Smooth muscle cell of the brain vasculature (primary cell): ENCODE data around the gene BDKRB1.
A peak's percentile ranks its signal among the peaks of the same experiment; 100 is the strongest.

Source experiments
- DNase-seq: peaks from one replicate; pipeline ENCODE4 v3.0.0-alpha.2; 2012; ENCODE audit warnings: low read depth, low spot score

The BDKRB1 gene

GRCh38 chr14:96261053-96261452 lies 5.0 kb downstream of the BDKRB1 start:
- DNase-seq: no peak

- DNase-seq: no peak
Observed at GRCh38 chr14:96261772-96262655, 6.0 kb downstream of the BDKRB1 start.

GRCh38 chr14:96263347-96264199 lies 7.6 kb downstream of the BDKRB1 start:
- no peak for DNase-seq

- DNase-seq: no peak
Observed at GRCh38 chr14:96264200-96264553, 8.2 kb downstream of the BDKRB1 start.

- no peak for DNase-seq
Observed at GRCh38 chr14:96264853-96265252, 8.8 kb downstream of the BDKRB1 start.

GRCh38 chr14:96265383-96266095 lies 9.5 kb downstream of the BDKRB1 start:
- DNase-seq: no peak

- DNase-seq: peak; percentile 55
Observed at GRCh38 chr14:96267336-96267735, 11.3 kb downstream of the BDKRB1 start.

GRCh38 chr14:96267916-96268315 lies 11.9 kb downstream of the BDKRB1 start:
- DNase-seq: no peak

- DNase-seq: peak; percentile 40
Observed at GRCh38 chr14:96268431-96269358, 12.7 kb downstream of the BDKRB1 start.

- DNase-seq: no peak
Observed at GRCh38 chr14:96269359-96269710, 13.3 kb downstream of the BDKRB1 start.

- no peak for DNase-seq
Observed at GRCh38 chr14:96270565-96271420, 14.8 kb downstream of the BDKRB1 start.

GRCh38 chr14:96271421-96271762 lies 15.4 kb downstream of the BDKRB1 start:
- no peak for DNase-seq

GRCh38 chr14:96272777-96273473 lies 16.9 kb downstream of the BDKRB1 start:
- no peak for DNase-seq

GRCh38 chr14:96273629-96274028 lies 17.6 kb downstream of the BDKRB1 start:
- no peak for DNase-seq

- no peak for DNase-seq
Observed at GRCh38 chr14:96274122-96274521, 18.1 kb downstream of the BDKRB1 start.

- DNase-seq: no peak
Observed at GRCh38 chr14:96274543-96274942, 18.5 kb downstream of the BDKRB1 start.

- peak; percentile 57 for DNase-seq
Observed at GRCh38 chr14:96275177-96276112, 19.4 kb downstream of the BDKRB1 start.

GRCh38 chr14:96277890-96278289 lies 21.9 kb downstream of the BDKRB1 start:
- no peak for DNase-seq
